ENCODE data around the gene TRAP1. TPM values are rescaled to one million over a fixed set of nuclear protein-coding genes. Genes with fewer than 3 reads are reported as not detected.

Gene TRAP1
- total RNA-seq, 2 donors from 2014 or later: 78.1 to 92.9 TPM

DNA sequence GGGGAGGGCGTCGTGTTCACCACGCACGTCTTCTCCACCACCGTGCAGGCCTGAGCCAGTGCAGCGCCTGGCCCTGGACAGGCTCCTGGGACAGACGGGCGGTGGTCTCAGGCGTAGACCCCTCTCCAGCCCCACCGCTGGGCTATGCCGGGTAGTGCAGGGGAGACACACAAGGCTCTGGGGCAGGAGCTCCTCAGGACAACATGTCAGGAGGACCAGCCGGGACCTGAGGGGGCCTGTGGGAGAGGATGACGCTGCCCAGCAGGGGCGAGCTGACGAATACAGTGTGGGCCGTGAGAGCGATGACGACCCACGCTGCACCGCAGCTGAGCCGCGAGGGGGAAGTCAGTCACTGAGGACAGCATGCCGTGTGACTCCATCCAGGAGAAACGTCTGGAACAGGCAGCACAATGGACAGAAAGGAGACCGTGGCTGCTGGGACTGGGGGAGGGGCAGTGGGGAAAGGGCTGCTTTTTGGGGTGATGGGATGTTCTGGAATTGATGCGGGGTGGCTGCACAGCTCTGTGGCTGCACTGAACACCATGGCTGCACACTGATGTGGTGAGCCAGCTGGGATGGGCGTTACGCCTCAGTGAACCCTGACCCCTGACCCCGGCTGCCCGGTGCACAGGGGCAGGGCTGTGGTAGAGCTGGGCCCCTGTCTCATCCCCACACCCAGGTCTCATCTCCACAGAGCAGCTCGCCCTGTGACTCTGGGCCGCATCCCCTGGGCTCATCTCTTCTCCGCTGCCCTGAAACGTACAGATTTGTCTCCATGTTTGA, 42.6 kb downstream of the TRAP1 start:
- no peaks in the 10 kb centered on the region for H3K4me1 ChIP-seq
- no peak overlapping the region for H3K4me3 ChIP-seq
- H3K27me3 ChIP-seq: no peaks in the 10 kb centered on the region
- peaks cover 5 to 15% of the 10 kb centered on the region in 2 donors for H3K36me3 ChIP-seq (replicated peaks in 1 of 2; ENCODE audit: insufficient read depth in 1 of 2, low read depth in 2 of 2)
- no peak for DNase-seq
- no peaks in the 10 kb centered on the region for H3K9me3 ChIP-seq
- no peak for ATAC-seq
- H3K27ac ChIP-seq: no peak overlapping the region
- WGBS, 2 donors: 91 to 95% methylated on average over 24 to 34 of the region's 34 CpGs
- intact Hi-C loops (cut with DNase I): no loop called here
- TF ChIP-seq CTCF (IDR thresholded peaks at IDR 0.05): no peak
- TF ChIP-seq POLR2A (IDR thresholded peaks at IDR 0.05): no peak

DNA sequence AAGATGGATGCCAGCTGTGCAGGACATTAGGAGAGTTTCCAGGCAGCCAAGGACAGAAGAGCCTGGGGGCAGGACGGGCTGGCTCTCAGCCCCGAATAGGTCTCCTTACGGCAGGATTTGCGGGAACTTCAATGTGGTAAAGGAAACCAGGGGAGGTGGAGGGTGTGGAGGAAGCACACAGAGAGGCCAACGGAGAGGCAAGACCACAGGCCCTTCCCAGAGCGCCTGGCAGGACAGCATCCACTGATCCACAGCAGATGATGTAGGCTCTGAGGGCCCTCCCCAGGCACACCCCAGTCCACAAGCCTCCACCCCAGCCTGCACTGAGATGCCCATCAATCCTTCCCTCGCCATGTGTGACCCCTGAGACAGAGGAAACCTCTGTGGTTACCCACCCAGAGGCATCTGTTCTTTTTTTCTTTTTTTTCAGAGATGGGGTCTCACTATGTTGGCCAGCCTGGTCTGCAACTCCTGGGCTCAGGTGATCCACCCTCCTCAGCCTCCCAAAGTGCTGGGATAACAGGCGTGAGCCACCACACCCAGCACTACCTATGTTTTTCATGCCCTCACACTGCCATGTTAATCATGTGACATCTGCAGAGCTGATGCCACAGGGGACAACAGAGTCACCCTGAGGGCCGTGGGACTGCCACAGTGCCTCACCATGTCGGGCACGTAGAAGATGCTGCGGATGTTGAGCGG, 43.5 kb downstream of the TRAP1 start:
- peaks cover 3 to 18% of the 10 kb centered on the region in 2 donors for H3K36me3 ChIP-seq (replicated peaks in 1 of 2; ENCODE audit: insufficient read depth in 1 of 2, low read depth in 2 of 2)
- intact Hi-C loops (cut with DNase I): no loop called here
- 89 to 93% methylated on average over 13 of the region's 13 CpGs for WGBS, 2 donors
- H3K27me3 ChIP-seq: no peaks in the 10 kb centered on the region
- no peaks in the 10 kb centered on the region for H3K4me1 ChIP-seq
- ATAC-seq (no peak), DNase-seq (no peak)
- H3K27ac ChIP-seq: no peak overlapping the region
- TF ChIP-seq POLR2A (IDR thresholded peaks at IDR 0.05) (no peak), CTCF (IDR thresholded peaks at IDR 0.05) (no peak)
- H3K9me3 ChIP-seq: no peaks in the 10 kb centered on the region
- H3K4me3 ChIP-seq: no peak overlapping the region

DNA sequence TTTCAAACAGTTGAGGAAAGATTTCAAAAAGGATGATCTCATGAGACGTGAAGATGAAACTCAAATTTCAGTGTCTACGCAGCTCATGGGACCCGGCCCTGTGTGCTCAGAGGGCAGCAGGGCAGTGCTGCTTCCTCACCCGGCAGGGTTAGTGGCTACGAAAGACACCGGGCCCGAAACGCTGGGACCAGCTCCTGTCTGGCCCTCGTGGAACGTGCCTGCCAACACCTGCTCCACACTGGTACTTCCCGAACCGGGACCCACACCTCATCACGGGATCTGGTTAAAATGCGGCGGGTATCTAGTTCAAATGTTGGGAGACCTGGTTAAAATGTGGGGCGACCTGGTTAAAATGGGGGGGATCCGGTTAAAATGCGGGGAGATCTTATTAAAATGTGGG, 44.1 kb downstream of the TRAP1 start:
- intact Hi-C loops (cut with DNase I): no loop called here
- no peak overlapping the region for H3K4me3 ChIP-seq
- ATAC-seq (no peak), DNase-seq (no peak)
- H3K9me3 ChIP-seq: no peaks in the 10 kb centered on the region
- peaks cover 0 to 20% of the 10 kb centered on the region in 2 donors for H3K36me3 ChIP-seq (replicated peaks in 1 of 2; ENCODE audit: insufficient read depth in 1 of 2, low read depth in 2 of 2)
- H3K27ac ChIP-seq: no peak overlapping the region
- no peak for TF ChIP-seq CTCF (IDR thresholded peaks at IDR 0.05)
- no peak for TF ChIP-seq POLR2A (IDR thresholded peaks at IDR 0.05)
- no peaks in the 10 kb centered on the region for H3K4me1 ChIP-seq
- WGBS, 2 donors: 90 to 93% methylated on average over 17 to 18 of the region's 18 CpGs
- H3K27me3 ChIP-seq: no peaks in the 10 kb centered on the region

DNA sequence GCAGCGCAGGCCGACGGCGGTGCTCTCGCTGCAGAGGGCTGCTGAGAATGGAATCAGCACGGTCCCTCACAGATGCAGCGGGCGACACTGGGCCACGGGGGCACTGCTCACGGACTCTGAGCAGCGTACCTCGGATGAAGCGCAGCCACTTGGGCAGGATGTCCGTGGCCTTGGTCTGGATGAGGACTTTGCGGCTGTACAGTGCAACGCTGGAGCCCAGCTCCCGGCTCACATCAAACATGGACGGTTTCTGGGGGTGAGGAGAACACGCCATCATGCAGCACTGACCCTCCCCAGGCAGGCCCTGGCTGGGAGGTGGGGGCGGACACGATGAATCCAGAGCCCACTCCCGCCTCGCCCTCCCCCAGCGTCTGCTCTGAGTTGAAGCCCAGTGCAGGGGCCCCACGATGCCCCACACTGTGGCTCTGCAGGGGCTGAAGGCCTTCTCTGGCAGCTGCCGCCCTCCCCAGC, 44.7 kb downstream of the TRAP1 start:
- Histone ChIP-seq H3K36me3 (replicated peaks in 1 of 2; ENCODE audit: insufficient read depth in 1 of 2, low read depth in 2 of 2) (peaks cover 0 to 17% of the 10 kb centered on the region in 2 donors), H3K27me3 (no peaks in the 10 kb centered on the region), H3K4me3 (no peak overlapping the region), H3K4me1 (no peaks in the 10 kb centered on the region), H3K9me3 (no peaks in the 10 kb centered on the region), H3K27ac (no peak overlapping the region)
- ATAC-seq (no peak), DNase-seq (no peak)
- WGBS, 2 donors: 94 to 95% methylated on average over 17 to 21 of the region's 26 CpGs
- intact Hi-C loops (cut with DNase I): no loop called here
- TF ChIP-seq POLR2A (IDR thresholded peaks at IDR 0.05): no peak
- TF ChIP-seq CTCF (IDR thresholded peaks at IDR 0.05): no peak

Measured in body of pancreas (tissue), 4 donors.